Stimulated activated CD8-positive, alpha-beta memory T cell treated with anti-CD3 and anti-CD28 coated beads, Interleukin-15, amount 100 ng/mL, for 24 hours (primary cell): ENCODE results near the gene PIP5K1A.
"Not testable (repeated sequence)": the region's sequence is repeated elsewhere in the genome, so short reads cannot be mapped to it uniquely, and the experiment has no call there.

ENCODE experiments used
- DNase-seq: peaks from one replicate; pipeline ENCODE4 v3.0.0-alpha.2; 2020; ENCODE audit warnings: low read depth

Gene PIP5K1A

GRCh38 chr1:151198254-151199127 lies at the start of gene PIP5K1A:
Gene PIP5K1A, plus strand, starts transcription at chr1:151198552. Its CDS starts 445 bp downstream, at chr1:151198997.
- DNase-seq: peak; percentile 99

- DNase-seq: no peak
These were observed 41.9 kb upstream of the PIP5K1A start, which contains the start of gene TNFAIP8L2 for GRCh38 chr1:151156515-151156819. Gene TNFAIP8L2, plus strand, starts transcription at chr1:151156649. Its CDS starts 2,049 bp downstream, at chr1:151158698.

- DNase-seq: no peak
These were observed 41.3 kb upstream of the PIP5K1A start for GRCh38 chr1:151157067-151157531.

- DNase-seq: no peak
These were observed 40.0 kb upstream of the PIP5K1A start for GRCh38 chr1:151158326-151158725.

GRCh38 chr1:151158751-151159251 lies 39.6 kb upstream of the PIP5K1A start:
- no peak for DNase-seq

GRCh38 chr1:151159373-151159772 lies 39.0 kb upstream of the PIP5K1A start:
- DNase-seq: no peak

GRCh38 chr1:151164732-151165280 lies 33.5 kb upstream of the PIP5K1A start:
- no peak for DNase-seq

- DNase-seq: no peak
These were observed 33.0 kb upstream of the PIP5K1A start for GRCh38 chr1:151165281-151165737.

GRCh38 chr1:151165738-151166504 lies 32.4 kb upstream of the PIP5K1A start, which contains the start of the genes LYSMD1 and SCNM1:
Gene LYSMD1, minus strand, starts transcription at chr1:151165902. Its CDS starts 644 bp downstream, at chr1:151165258.
Gene SCNM1, plus strand, starts transcription at chr1:151166144. Its CDS starts 9 bp downstream, at chr1:151166153.
- peak; percentile 71 for DNase-seq

GRCh38 chr1:151166505-151166956 lies 31.8 kb upstream of the PIP5K1A start:
- DNase-seq: no peak

- no peak for DNase-seq
These were observed 31.2 kb upstream of the PIP5K1A start for GRCh38 chr1:151167116-151167515.

- no peak for DNase-seq
These were observed 27.2 kb upstream of the PIP5K1A start for GRCh38 chr1:151171190-151171589.

- no peak for DNase-seq
These were observed 23.2 kb upstream of the PIP5K1A start for GRCh38 chr1:151175041-151175741.

- DNase-seq: no peak
These were observed 22.5 kb upstream of the PIP5K1A start, which contains the start of gene TMOD4 for GRCh38 chr1:151175863-151176262. Gene TMOD4, minus strand, starts transcription at chr1:151175981. Its CDS starts 1,106 bp downstream, at chr1:151174875.

- DNase-seq: no peak
These were observed 21.8 kb upstream of the PIP5K1A start for GRCh38 chr1:151176514-151177045.

GRCh38 chr1:151184211-151184610 lies 14.1 kb upstream of the PIP5K1A start:
- no peak for DNase-seq

GRCh38 chr1:151187205-151187604 lies 11.1 kb upstream of the PIP5K1A start:
- DNase-seq: no peak

- not testable (repeated sequence) for DNase-seq
These were observed 9.7 kb upstream of the PIP5K1A start for GRCh38 chr1:151188667-151189066.

- peak; percentile 53 for DNase-seq
These were observed 8.5 kb upstream of the PIP5K1A start, which contains the start of gene VPS72 for GRCh38 chr1:151189637-151190445. Gene VPS72, minus strand, starts transcription at chr1:151190197. Its CDS starts 76 bp downstream, at chr1:151190121.

GRCh38 chr1:151192047-151192446 lies 6.3 kb upstream of the PIP5K1A start:
- no peak for DNase-seq
